ENCODE data around the gene TMEM131.

DNA sequence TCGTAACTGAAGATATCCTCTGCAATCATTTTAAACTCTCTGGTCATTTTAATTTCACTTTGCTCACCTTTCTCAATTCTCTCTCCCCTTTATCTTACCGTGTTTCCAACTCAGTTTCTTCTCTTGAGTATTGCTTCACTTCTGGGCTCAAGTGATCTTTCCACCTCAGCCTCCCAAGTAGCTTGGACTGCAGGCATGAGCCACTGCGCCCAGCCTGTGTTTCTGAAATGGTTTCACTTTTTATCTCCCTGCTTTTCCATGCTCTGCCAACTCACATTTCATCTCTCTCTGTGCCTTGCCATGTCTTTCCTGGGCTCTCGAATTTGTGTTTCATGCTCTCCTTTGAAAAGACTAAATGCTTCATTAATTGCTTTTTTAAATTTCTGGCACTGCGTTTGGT, 30.5 kb upstream of the TMEM131 start:
- TF ChIP-seq, protein P1, sequence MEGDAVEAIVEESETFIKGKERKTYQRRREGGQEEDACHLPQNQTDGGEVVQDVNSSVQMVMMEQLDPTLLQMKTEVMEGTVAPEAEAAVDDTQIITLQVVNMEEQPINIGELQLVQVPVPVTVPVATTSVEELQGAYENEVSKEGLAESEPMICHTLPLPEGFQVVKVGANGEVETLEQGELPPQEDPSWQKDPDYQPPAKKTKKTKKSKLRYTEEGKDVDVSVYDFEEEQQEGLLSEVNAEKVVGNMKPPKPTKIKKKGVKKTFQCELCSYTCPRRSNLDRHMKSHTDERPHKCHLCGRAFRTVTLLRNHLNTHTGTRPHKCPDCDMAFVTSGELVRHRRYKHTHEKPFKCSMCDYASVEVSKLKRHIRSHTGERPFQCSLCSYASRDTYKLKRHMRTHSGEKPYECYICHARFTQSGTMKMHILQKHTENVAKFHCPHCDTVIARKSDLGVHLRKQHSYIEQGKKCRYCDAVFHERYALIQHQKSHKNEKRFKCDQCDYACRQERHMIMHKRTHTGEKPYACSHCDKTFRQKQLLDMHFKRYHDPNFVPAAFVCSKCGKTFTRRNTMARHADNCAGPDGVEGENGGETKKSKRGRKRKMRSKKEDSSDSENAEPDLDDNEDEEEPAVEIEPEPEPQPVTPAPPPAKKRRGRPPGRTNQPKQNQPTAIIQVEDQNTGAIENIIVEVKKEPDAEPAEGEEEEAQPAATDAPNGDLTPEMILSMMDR (IDR thresholded peaks at IDR 0.05 in 4 of 5, conservative IDR thresholded peaks at IDR 0.05 in 1 of 5), result no peak
- TF ChIP-seq POLR2A (IDR thresholded peaks at IDR 0.05), result no peak
